Measurements from ENCODE around the gene YIF1B.

- TF ChIP-seq CTCF (IDR thresholded peaks at IDR 0.05) = no peak
- peak in 1 of 2 donors; percentile 68 for TF ChIP-seq POLR2A (IDR thresholded peaks at IDR 0.05)
- no peak for TF ChIP-seq EP300 (IDR thresholded peaks at IDR 0.05)
Measured at GRCh38 chr19:38264486-38265212, 51.1 kb downstream of the YIF1B start, which contains the start of gene SPINT2.
